Stimulated activated CD8-positive, alpha-beta memory T cell treated with anti-CD3 and anti-CD28 coated beads, Interleukin-15, amount 100 ng/mL, for 24 hours (primary cell): Measurements from ENCODE around the gene DTNA.

Source experiments
- DNase-seq: peaks from one replicate; pipeline ENCODE4 v3.0.0-alpha.2; 2020; ENCODE audit warnings: low read depth

Gene DTNA

GRCh38 chr18:34859496-34859895, 149.4 kb downstream of the DTNA start:
- no peak for DNase-seq

GRCh38 chr18:34862561-34862960, 152.5 kb downstream of the DTNA start:
- DNase-seq = no peak

- DNase-seq = no peak
These were observed 153.6 kb downstream of the DTNA start for GRCh38 chr18:34863702-34864101.

- no peak for DNase-seq
These were observed 154.9 kb downstream of the DTNA start for GRCh38 chr18:34864836-34865497.

GRCh38 chr18:34866310-34866709, 156.2 kb downstream of the DTNA start:
- DNase-seq = no peak

GRCh38 chr18:34866739-34867138, 156.6 kb downstream of the DTNA start:
- DNase-seq = no peak

- DNase-seq = no peak
These were observed 157.4 kb downstream of the DTNA start for GRCh38 chr18:34867520-34867919.

GRCh38 chr18:34870555-34871310, 160.6 kb downstream of the DTNA start:
- DNase-seq = no peak

- no peak for DNase-seq
These were observed 161.3 kb downstream of the DTNA start for GRCh38 chr18:34871435-34871834.

- no peak for DNase-seq
These were observed 162.0 kb downstream of the DTNA start for GRCh38 chr18:34872066-34872465.

- DNase-seq = no peak
These were observed 164.0 kb downstream of the DTNA start for GRCh38 chr18:34873986-34874580.

- no peak for DNase-seq
These were observed 165.1 kb downstream of the DTNA start for GRCh38 chr18:34875150-34875549.

GRCh38 chr18:34880403-34880802, 170.3 kb downstream of the DTNA start:
- DNase-seq = no peak

- no peak for DNase-seq
These were observed 171.1 kb downstream of the DTNA start for GRCh38 chr18:34880882-34881834.

- no peak for DNase-seq
These were observed 174.3 kb downstream of the DTNA start for GRCh38 chr18:34884436-34884835.

- DNase-seq = no peak
These were observed 176.1 kb downstream of the DTNA start for GRCh38 chr18:34886177-34886576.

GRCh38 chr18:34887881-34888580, 177.9 kb downstream of the DTNA start:
- DNase-seq = no peak

GRCh38 chr18:34890486-34891085, 180.5 kb downstream of the DTNA start:
- DNase-seq = no peak

- no peak for DNase-seq
These were observed 182.3 kb downstream of the DTNA start for GRCh38 chr18:34892379-34892778.

- DNase-seq = no peak
These were observed 183.1 kb downstream of the DTNA start for GRCh38 chr18:34893239-34893638.

GRCh38 chr18:34901299-34901698, 191.2 kb downstream of the DTNA start:
- no peak for DNase-seq
